GM21515 (cell line): ENCODE results near the gene NPAS4.

Experiments
- ATAC-seq: cut with Tn5 transposase; IDR thresholded peaks from one replicate; pipeline ENCODE4 v1.9.1; 2021; ENCODE audit not compliant: unreplicated experiment

NPAS4 gene

DNA sequence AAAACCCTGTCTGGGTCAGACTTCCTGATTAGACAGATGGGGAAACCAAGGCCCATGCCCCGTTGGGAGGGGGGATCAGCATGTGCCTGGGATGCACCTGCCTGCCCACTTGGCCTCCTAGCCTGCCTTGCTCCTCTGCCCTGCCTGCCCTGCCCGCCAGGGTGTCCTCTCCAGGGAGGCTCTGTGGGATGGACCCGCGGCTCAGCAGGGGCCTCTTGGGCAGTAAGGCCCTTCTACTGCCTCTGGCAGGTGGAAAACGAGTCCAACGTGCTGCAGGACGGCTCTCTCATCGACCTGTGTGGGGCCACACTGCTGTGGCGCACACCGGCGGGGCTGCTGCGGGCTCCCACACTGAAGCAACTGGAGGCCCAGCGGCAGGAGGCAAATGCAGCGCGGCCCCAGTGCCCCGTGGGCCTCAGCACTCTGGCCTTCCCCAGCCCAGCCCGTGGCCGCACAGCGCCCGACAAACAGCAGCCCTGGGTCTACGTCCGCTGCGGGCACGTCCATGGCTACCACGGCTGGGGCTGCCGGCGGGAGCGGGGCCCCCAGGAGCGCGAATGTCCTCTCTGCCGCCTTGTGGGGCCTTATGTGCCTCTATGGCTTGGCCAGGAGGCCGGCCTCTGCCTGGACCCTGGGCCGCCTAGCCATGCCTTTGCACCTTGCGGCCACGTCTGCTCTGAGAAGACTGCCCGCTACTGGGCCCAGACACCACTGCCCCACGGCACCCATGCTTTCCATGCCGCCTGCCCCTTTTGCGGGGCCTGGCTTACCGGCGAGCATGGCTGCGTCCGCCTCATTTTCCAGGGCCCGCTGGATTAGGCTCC is 54.7 kb downstream of the NPAS4 start:
- ATAC-seq = no peak
